ENCODE data around the gene ADSL. TPM values are rescaled to one million over a fixed set of nuclear protein-coding genes. Genes with fewer than 3 reads are reported as not detected.

The ADSL gene
- total RNA-seq, 2 experiments from 2014 or later: 117 to 137 TPM

- H3K9me3 ChIP-seq (ENCODE audit: low read length): no peaks in the 10 kb centered on the region
- CTCF ChIA-PET (ENCODE audit: unreplicated experiment): no interaction called here
- peaks cover 5% of the 10 kb centered on the region; the same call in 1 of the 2 replicates for H3K36me3 ChIP-seq (ENCODE audit: insufficient read depth, low read length)
- H4K20me1 ChIP-seq (ENCODE audit: insufficient read depth, low read length): no peaks in the 10 kb centered on the region
- H3K27ac ChIP-seq (ENCODE audit: low read depth, low read length, poor library complexity, severe bottlenecking): no peak overlapping the region
- no peak for DNase-seq (ENCODE audit: low spot score)
- H3K9me2 ChIP-seq (ENCODE audit: insufficient read depth, low read length): no peaks in the 10 kb centered on the region
- H3K4me3 ChIP-seq (ENCODE audit: low read depth, low read length, poor library complexity, severe bottlenecking): no peak overlapping the region
- TF ChIP-seq CTCF (conservative IDR thresholded peaks at IDR 0.05; ENCODE audit: low read length) (no peak), EZH2phosphoT487 (IDR thresholded peaks at IDR 0.05; ENCODE audit: borderline replicate concordance, low read depth, low read length) (no peak)
- H3K4me1 ChIP-seq (ENCODE audit: insufficient read depth, low read length, poor library complexity, severe bottlenecking): peaks cover 26% of the 10 kb centered on the region
- H3K79me2 ChIP-seq (ENCODE audit: insufficient read depth, low read depth, low read length): no peaks in the 10 kb centered on the region
- no peak overlapping the region for H2AFZ ChIP-seq (ENCODE audit: low read length)
- no peak overlapping the region for H3K4me2 ChIP-seq (ENCODE audit: low read length)
- intact Hi-C loops (cut with micrococcal nuclease; ENCODE audit: unreplicated experiment): no loop called here
- BruUV-seq (replicated peaks): no TSS peak
- POLR2A ChIA-PET: no interaction called here
Measured at GRCh38 chr22:40331706-40332105, 14.6 kb upstream of the ADSL start.

- no peak overlapping the region for H3K27ac ChIP-seq (ENCODE audit: low read depth, low read length, poor library complexity, severe bottlenecking)
- ChIA-PET CTCF (ENCODE audit: unreplicated experiment) (no interaction called here), POLR2A (no interaction called here)
- H3K4me3 ChIP-seq (ENCODE audit: low read depth, low read length, poor library complexity, severe bottlenecking): no peak overlapping the region
- H3K4me1 ChIP-seq (ENCODE audit: insufficient read depth, low read length, poor library complexity, severe bottlenecking): peaks cover 26% of the 10 kb centered on the region
- H3K4me2 ChIP-seq (ENCODE audit: low read length): no peak overlapping the region
- intact Hi-C loops (cut with micrococcal nuclease; ENCODE audit: unreplicated experiment): no loop called here
- no peaks in the 10 kb centered on the region; the same call in 1 of the 2 replicates for H3K36me3 ChIP-seq (ENCODE audit: insufficient read depth, low read length)
- H3K9me2 ChIP-seq (ENCODE audit: insufficient read depth, low read length): no peaks in the 10 kb centered on the region
- TF ChIP-seq EZH2phosphoT487 (IDR thresholded peaks at IDR 0.05; ENCODE audit: borderline replicate concordance, low read depth, low read length) (no peak), CTCF (conservative IDR thresholded peaks at IDR 0.05; ENCODE audit: low read length) (no peak)
- H4K20me1 ChIP-seq (ENCODE audit: insufficient read depth, low read length): no peaks in the 10 kb centered on the region
- H3K9me3 ChIP-seq (ENCODE audit: low read length): no peaks in the 10 kb centered on the region
- H3K79me2 ChIP-seq (ENCODE audit: insufficient read depth, low read depth, low read length): no peaks in the 10 kb centered on the region
- no peak for DNase-seq (ENCODE audit: low spot score)
- no peak overlapping the region for H2AFZ ChIP-seq (ENCODE audit: low read length)
- no TSS peak for BruUV-seq (replicated peaks)
Measured at GRCh38 chr22:40332319-40332781, 13.9 kb upstream of the ADSL start.

GRCh38 chr22:40334060-40334459 lies 12.2 kb upstream of the ADSL start:
- DNase-seq (ENCODE audit: low spot score): no peak
- H3K9me3 ChIP-seq (ENCODE audit: low read length): no peaks in the 10 kb centered on the region
- H3K4me3 ChIP-seq (ENCODE audit: low read depth, low read length, poor library complexity, severe bottlenecking): no peak overlapping the region
- no peaks in the 10 kb centered on the region; the same call in 1 of the 2 replicates for H3K36me3 ChIP-seq (ENCODE audit: insufficient read depth, low read length)
- peak overlapping the region; percentile 30; the same call in 1 of the 2 replicates for H3K4me2 ChIP-seq (ENCODE audit: low read length)
- H3K27ac ChIP-seq (ENCODE audit: low read depth, low read length, poor library complexity, severe bottlenecking): no peak overlapping the region
- no peaks in the 10 kb centered on the region for H4K20me1 ChIP-seq (ENCODE audit: insufficient read depth, low read length)
- no TSS peak for BruUV-seq (replicated peaks)
- H3K4me1 ChIP-seq (ENCODE audit: insufficient read depth, low read length, poor library complexity, severe bottlenecking): peaks cover 26% of the 10 kb centered on the region
- ChIA-PET POLR2A (no interaction called here), CTCF (ENCODE audit: unreplicated experiment) (no interaction called here)
- H3K79me2 ChIP-seq (ENCODE audit: insufficient read depth, low read depth, low read length): no peaks in the 10 kb centered on the region
- no peak overlapping the region for H2AFZ ChIP-seq (ENCODE audit: low read length)
- intact Hi-C loops (cut with micrococcal nuclease; ENCODE audit: unreplicated experiment): no loop called here
- no peaks in the 10 kb centered on the region for H3K9me2 ChIP-seq (ENCODE audit: insufficient read depth, low read length)
- TF ChIP-seq CTCF (conservative IDR thresholded peaks at IDR 0.05; ENCODE audit: low read length) (no peak), EZH2phosphoT487 (IDR thresholded peaks at IDR 0.05; ENCODE audit: borderline replicate concordance, low read depth, low read length) (no peak)
